Psoas muscle (tissue), 8 donors: ENCODE measurements around the gene CLIP2. TPM values are rescaled to one million over a fixed set of nuclear protein-coding genes. Genes with fewer than 3 reads are reported as not detected.
"Not testable (repeated sequence)": the region's sequence is repeated elsewhere in the genome, so short reads cannot be mapped to it uniquely, and the experiment has no call there.

Experiments used
- ATAC-seq, 4 donors: fragments of 200-7000 bp; cut with Tn5 transposase; one replicate each; pipeline ENCODE4 v1.9.1; 2020; ENCODE audit warnings: moderate library complexity in 3 of 4, mild to moderate bottlenecking in 2 of 4
- DNase-seq, 2 donors: peaks; one replicate each; pipeline ENCODE4 v3.0.0-alpha.2; 2020
- H3K27ac ChIP-seq: fragments of 200-600 bp; one replicate; pipeline ENCODE4 v1.8.0; 2022
- H3K27me3 ChIP-seq, 3 donors: fragments of 200-600 bp in 1 of 3; one replicate each; pipeline versions ENCODE4 v1.6.1 to v1.8.0; 2013 to 2022; ENCODE audit warnings: low read length in 2 of 3, mild to moderate bottlenecking in 2 of 3, moderate library complexity in 1 of 3; ENCODE audit not compliant: insufficient read depth in 3 of 3
- H3K36me3 ChIP-seq, 2 donors: fragments of 200-600 bp in 1 of 2; one replicate each; pipeline versions ENCODE4 v1.6.1 to v1.8.0; 2013 to 2022; ENCODE audit warnings: low read depth in 1 of 2, mild to moderate bottlenecking in 1 of 2, moderate library complexity in 1 of 2; ENCODE audit not compliant: insufficient read depth in 1 of 2
- H3K4me1 ChIP-seq: fragments of 200-600 bp; one replicate; pipeline ENCODE4 v1.8.0; 2022
- H3K4me3 ChIP-seq: fragments of 200-600 bp; one replicate; pipeline ENCODE4 v1.8.0; 2022; ENCODE audit warnings: mild to moderate bottlenecking
- H3K9me3 ChIP-seq: fragments of 200-600 bp; one replicate; pipeline ENCODE4 v1.8.0; 2022
- CTCF ChIP-seq: fragments of 200-600 bp; IDR thresholded peaks from one replicate; pipeline ENCODE4 v1.8.0; 2022; ENCODE audit warnings: antibody characterized with exemption
- WGBS, 3 donors: extraction: QIAGEN DNeasy Blood & Tissue Kit; methylation state at CpG; one replicate each; pipeline versions ENCODE4 v1.1.6 to v1.1.7; 2013; 5-methylcytosine and 5-hydroxymethylcytosine counted together
- intact Hi-C, 2 donors: fragments of 100-400 bp; cut with DNase I; formaldehyde crosslinking; loops; one replicate each; pipeline versions ENCODE4 v1.11.0 to v1.14.2; 2022
- polyA plus RNA-seq, 3 donors: library from polyadenylated mRNA; stranded (reverse); fragments of 200-250 nt; gene quantifications; one replicate each; pipeline ENCODE4 v1.2.3, GENCODE V29; 2013
- total RNA-seq, 4 donors: library from RNA; stranded (reverse); fragmentation: NEBNext Ultra II Directional in 2 of 4; extraction: Animal tissue kit (Norgen Biotek cat#: 25700) in 2 of 4; gene quantifications; one replicate each; pipeline versions ENCODE4 v1.2.1 to v1.2.4, GENCODE V29; 2021 to 2023
- donor health status: healthy with polysubstance abuse.
- donor health status: DM: no; HTN: no; CAD: no; lungs with moderate emphysema.
- donor health status: Bipolar disorder and iron deficiency.
- donor health status: healthy.
- donor health status: DM: yes; HTN: yes; CAD: no.
- donor health status: DM: no; HTN: no; CAD: no.
- donor health status: DM: no; HTN: no; CAD: no.
- donor health status: DM: yes; HTN: yes; CAD: no.

The CLIP2 gene
- total and polyA plus RNA-seq, 7 donors, result 1.5 to 4.3 (median 2.2) TPM

- Histone ChIP-seq H3K9me3 (no peaks in the 10 kb centered on the region), H3K36me3 (no peaks in the 10 kb centered on the region), H3K27me3 (no peaks in the 10 kb centered on the region), H3K4me3 (no peak overlapping the region), H3K27ac (no peak overlapping the region), H3K4me1 (no peaks in the 10 kb centered on the region)
- intact Hi-C loops, result no loop called here
- no peak for ATAC-seq
- TF ChIP-seq CTCF, result no peak
- no peak for DNase-seq
- 60 to 62% (median 62%) methylated on average over 4 of the region's 4 CpGs for WGBS, 3 donors
These were observed 118.8 kb downstream of the CLIP2 start for GRCh38 chr7:74407958-74408357.

GRCh38 chr7:74409571-74409970 is 120.4 kb downstream of the CLIP2 start:
- Histone ChIP-seq H3K4me3 (no peak overlapping the region), H3K27me3 (no peaks in the 10 kb centered on the region), H3K36me3 (no peaks in the 10 kb centered on the region), H3K4me1 (no peaks in the 10 kb centered on the region), H3K27ac (no peak overlapping the region), H3K9me3 (no peaks in the 10 kb centered on the region)
- TF ChIP-seq CTCF, result no peak
- DNase-seq (no peak), ATAC-seq (no peak)
- 77% methylated on average over 7 of the region's 7 CpGs for WGBS, 3 donors
- intact Hi-C loops, result no loop called here

DNA sequence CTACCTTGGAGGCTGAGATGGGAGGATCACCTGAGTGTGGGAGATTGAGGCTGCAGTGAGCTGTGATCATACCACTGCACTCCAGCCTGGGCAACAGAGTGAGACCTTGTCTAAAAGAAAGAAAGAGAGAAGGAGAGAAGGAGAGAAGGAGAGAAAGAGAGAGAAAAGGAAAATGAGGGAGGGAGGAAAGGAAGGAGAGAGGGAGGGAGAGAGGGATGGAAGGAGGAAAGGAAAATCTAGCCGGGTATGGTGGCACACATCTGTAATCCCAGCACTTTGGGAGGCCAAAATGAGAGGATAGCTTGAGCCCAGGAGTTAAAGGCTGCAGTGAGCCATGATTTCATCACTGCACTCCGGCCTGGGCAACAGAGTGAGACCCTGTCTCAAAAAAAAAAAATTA is 121.6 kb downstream of the CLIP2 start:
- WGBS, 3 donors, result 69 to 82% (median 78%) methylated on average over 2 of the region's 2 CpGs
- DNase-seq (no peak), ATAC-seq (no peak)
- no peaks in the 10 kb centered on the region for H3K4me1 ChIP-seq
- no peaks in the 10 kb centered on the region for H3K36me3 ChIP-seq
- intact Hi-C loops, result loop anchor here in 1 of 2 donors (10.0 kb wide), 2 partner anchors 134 to 634 kb away; no protein-coding TSS in a partner anchor
- no peaks in the 10 kb centered on the region for H3K9me3 ChIP-seq
- no peak overlapping the region for H3K4me3 ChIP-seq
- no peak overlapping the region for H3K27ac ChIP-seq
- TF ChIP-seq CTCF, result no peak
- H3K27me3 ChIP-seq, result no peaks in the 10 kb centered on the region

DNA sequence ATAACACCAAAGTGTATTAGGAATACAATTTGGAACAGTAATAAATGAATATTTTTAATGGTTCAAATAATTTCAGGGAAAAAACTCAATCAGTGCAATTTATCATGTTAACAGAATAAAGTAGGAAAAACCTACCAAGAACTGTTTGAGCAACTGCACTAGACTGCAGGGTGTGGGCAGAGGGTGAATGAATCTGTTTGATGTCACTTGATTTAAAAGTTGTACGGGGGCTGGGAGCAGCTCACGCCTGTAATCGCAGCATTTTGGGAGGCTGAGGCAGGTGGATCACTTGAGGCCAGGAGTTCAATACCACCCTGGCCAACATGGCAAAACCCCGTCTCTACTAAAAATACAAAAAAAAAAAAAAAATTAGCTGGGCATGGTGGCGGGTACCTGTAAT is 122.4 kb downstream of the CLIP2 start:
- not testable (repeated sequence) for ATAC-seq, H3K27ac ChIP-seq, H3K4me3 ChIP-seq, H3K9me3 ChIP-seq, H3K4me1 ChIP-seq, H3K36me3 ChIP-seq, DNase-seq, H3K27me3 ChIP-seq
- WGBS, 3 donors, result 67 to 77% (median 71%) methylated on average over 5 of the region's 5 CpGs
- intact Hi-C loops, result loop anchor here in 1 of 2 donors (10.0 kb wide), 2 partner anchors 133 to 633 kb away; no protein-coding TSS in a partner anchor

- no peak for TF ChIP-seq CTCF
- Histone ChIP-seq H3K36me3 (no peaks in the 10 kb centered on the region), H3K4me1 (peaks cover 2% of the 10 kb centered on the region), H3K27me3 (no peaks in the 10 kb centered on the region), H3K9me3 (no peaks in the 10 kb centered on the region), H3K27ac (no peak overlapping the region), H3K4me3 (no peak overlapping the region)
- no peak for DNase-seq
- WGBS, 3 donors, result 38 to 60% (median 56%) methylated on average over 4 of the region's 4 CpGs
- no peak for ATAC-seq
- intact Hi-C loops, result loop anchor here in 1 of 2 donors (10.0 kb wide), 2 partner anchors 133 to 633 kb away; no protein-coding TSS in a partner anchor
These were observed 122.8 kb downstream of the CLIP2 start for GRCh38 chr7:74412056-74412455.
